IPS-20b (cell line): ENCODE data around the gene CLEC2L.

ENCODE experiments used
- H3K27ac ChIP-seq: one replicate; pipeline ENCODE4 v1.5.1; 2013; ENCODE audit warnings: low read length
- H3K27me3 ChIP-seq: 2 replicates; pipeline ENCODE4 v1.6.1; 2013; ENCODE audit warnings: mild to moderate bottlenecking, low read length, inconsistent platforms; ENCODE audit not compliant: insufficient read depth
- H3K36me3 ChIP-seq: 2 replicates; pipeline ENCODE4 v1.6.1; 2013; ENCODE audit warnings: low read depth, mild to moderate bottlenecking, inconsistent platforms, low read length, moderate library complexity; ENCODE audit not compliant: insufficient read depth
- H3K4me1 ChIP-seq: 2 replicates; pipeline ENCODE4 v1.6.1; 2013; ENCODE audit warnings: mild to moderate bottlenecking, control low read depth, inconsistent platforms, low read length, moderate library complexity; ENCODE audit not compliant: insufficient read depth
- H3K4me3 ChIP-seq: 2 replicates; pipeline ENCODE4 v1.5.1; 2013; ENCODE audit warnings: mild to moderate bottlenecking, low read length, inconsistent platforms
- H3K9ac ChIP-seq: 2 replicates; pipeline ENCODE4 v1.6.1; 2013; ENCODE audit warnings: low read depth, mild to moderate bottlenecking, inconsistent platforms, low read length, moderate library complexity
- H3K9me3 ChIP-seq: 2 replicates; pipeline ENCODE4 v1.6.1; 2013; ENCODE audit warnings: mild to moderate bottlenecking, low read depth, low read length, inconsistent platforms; ENCODE audit not compliant: insufficient read depth

CLEC2L gene

DNA sequence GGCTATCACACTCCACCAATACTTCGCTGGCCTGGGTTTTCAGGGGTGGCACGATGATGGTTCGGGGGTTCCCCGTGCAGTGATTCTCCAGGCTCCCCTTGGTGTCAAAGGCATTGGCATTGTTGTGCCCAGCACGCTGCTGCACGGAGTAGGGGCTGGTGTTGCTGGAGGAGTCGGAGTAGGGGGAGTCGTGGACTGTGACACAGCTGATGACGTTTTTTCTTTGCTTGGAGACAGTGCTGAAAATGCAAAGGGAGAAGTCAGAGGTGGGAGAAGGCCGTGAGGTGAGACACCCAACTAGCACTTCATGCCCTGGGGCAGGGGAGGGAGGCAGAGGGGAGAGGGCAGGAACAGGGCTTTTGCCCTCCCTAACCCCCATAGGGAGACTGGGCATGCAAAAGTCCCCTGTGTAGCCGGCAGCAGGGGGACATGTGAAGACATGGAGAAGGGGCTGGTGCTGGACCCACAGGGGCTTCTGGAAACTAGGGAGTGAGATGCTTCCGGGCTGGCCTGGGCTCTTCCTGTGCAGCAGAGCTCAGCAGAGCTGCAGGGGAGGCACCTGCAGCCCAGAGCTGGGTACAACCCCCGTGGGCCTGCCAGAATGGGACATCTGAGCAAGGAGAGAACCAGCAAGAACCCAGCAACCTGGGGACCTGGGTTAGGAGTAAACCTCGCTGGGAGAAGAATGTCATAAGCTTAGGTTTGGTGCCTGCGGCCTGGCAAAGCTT, 60.5 kb downstream of the CLEC2L start:
- H3K36me3 ChIP-seq = peaks cover 17% of the 10 kb centered on the region; the same call in 1 of the 2 replicates
- H3K9ac ChIP-seq = no peak overlapping the region
- no peaks in the 10 kb centered on the region for H3K4me1 ChIP-seq
- H3K9me3 ChIP-seq = no peaks in the 10 kb centered on the region
- no peaks in the 10 kb centered on the region for H3K27me3 ChIP-seq
- H3K27ac ChIP-seq = no peak overlapping the region
- no peak overlapping the region for H3K4me3 ChIP-seq

DNA sequence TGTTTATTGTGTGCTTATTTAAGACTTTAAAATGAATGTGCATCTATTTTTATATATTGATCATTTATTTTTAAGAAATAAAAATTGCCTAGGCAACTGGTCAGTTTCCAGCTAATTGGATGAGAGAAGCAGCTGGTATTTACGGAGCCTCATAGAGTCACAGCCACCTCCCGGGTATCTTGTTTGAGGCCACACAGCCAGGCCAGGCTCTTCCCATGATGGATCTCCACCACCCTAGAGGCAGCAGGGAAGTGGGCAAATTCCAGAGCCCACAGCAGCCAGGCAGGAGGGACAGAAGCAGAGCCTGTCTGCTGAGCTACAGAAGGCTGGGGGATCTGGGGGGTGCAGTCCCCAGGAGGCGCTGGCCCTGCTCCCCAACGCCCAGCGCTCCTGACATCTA, 61.6 kb downstream of the CLEC2L start:
- Histone ChIP-seq H3K4me1 (no peaks in the 10 kb centered on the region), H3K9ac (no peak overlapping the region)

GRCh38 chr7:139586286-139586685, 62.8 kb downstream of the CLEC2L start:
- H3K27me3 ChIP-seq = no peaks in the 10 kb centered on the region
- H3K27ac ChIP-seq = no peak overlapping the region
- no peak overlapping the region for H3K9ac ChIP-seq
- H3K4me3 ChIP-seq = no peak overlapping the region
- H3K9me3 ChIP-seq = no peaks in the 10 kb centered on the region
- peaks cover 17% of the 10 kb centered on the region; the same call in 1 of the 2 replicates for H3K36me3 ChIP-seq
- H3K4me1 ChIP-seq = no peaks in the 10 kb centered on the region

More for the DNA sequence above, 61.6 kb downstream of the CLEC2L start:
- Histone ChIP-seq H3K4me3 (no peak overlapping the region), H3K27me3 (no peaks in the 10 kb centered on the region), H3K9me3 (no peaks in the 10 kb centered on the region), H3K27ac (no peak overlapping the region), H3K36me3 (peaks cover 17% of the 10 kb centered on the region; the same call in 1 of the 2 replicates)

DNA sequence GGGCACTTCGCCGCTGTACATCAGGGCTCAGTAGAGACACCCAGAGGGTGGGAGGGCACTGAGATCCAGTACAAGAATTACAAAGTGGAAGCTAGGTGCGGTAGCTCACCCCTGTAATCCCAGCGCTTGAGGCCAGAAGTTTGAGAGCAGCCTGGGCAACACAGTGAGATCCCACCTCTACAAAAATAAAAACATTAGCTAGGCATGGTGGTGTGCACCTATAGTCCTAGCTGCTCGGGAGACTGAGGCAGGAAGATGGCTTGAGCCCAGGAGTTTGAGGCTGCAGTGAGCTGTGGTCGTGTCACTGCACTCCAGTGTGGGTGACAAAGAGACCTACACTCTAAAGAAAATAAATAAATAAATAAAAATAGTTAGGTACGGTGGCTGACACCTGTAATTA, 64.0 kb downstream of the CLEC2L start:
- no peaks in the 10 kb centered on the region for H3K9me3 ChIP-seq
- no peak overlapping the region for H3K27ac ChIP-seq
- H3K27me3 ChIP-seq = no peaks in the 10 kb centered on the region
- 0 out of 2 replicates have a peak, but pooled peaks cover 6% of the 10 kb centered on the region for H3K36me3 ChIP-seq
- H3K4me1 ChIP-seq = no peaks in the 10 kb centered on the region
- no peak overlapping the region for H3K9ac ChIP-seq
- no peak overlapping the region for H3K4me3 ChIP-seq

DNA sequence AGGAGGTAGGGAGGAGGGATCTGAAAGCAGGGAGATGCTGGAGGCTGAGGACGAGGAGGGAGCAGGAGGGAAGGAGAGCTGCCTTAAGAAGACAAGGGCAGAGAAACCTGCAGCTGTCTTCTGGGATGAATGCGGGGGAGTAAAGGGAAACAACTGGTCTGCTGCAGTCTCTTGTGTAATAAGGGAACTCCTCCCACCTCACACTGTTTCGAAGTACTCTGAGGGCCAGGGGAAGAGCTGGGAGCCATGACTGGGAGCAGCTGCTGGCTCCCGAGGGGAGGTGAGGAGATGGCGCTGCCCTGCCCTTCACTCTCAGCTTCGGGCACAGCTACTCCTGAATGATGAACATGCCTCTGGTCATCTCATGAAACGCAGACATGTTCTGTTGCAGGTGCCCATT, 65.1 kb downstream of the CLEC2L start:
- Histone ChIP-seq H3K4me1 (no peaks in the 10 kb centered on the region), H3K4me3 (no peak overlapping the region), H3K27me3 (no peaks in the 10 kb centered on the region), H3K36me3 (no peaks in the 10 kb centered on the region), H3K27ac (no peak overlapping the region), H3K9me3 (no peaks in the 10 kb centered on the region), H3K9ac (no peak overlapping the region)

- H3K4me1 ChIP-seq = no peaks in the 10 kb centered on the region
- H3K4me3 ChIP-seq = no peak overlapping the region
- no peaks in the 10 kb centered on the region for H3K27me3 ChIP-seq
- no peak overlapping the region for H3K9ac ChIP-seq
- H3K27ac ChIP-seq = no peak overlapping the region
- no peaks in the 10 kb centered on the region for H3K9me3 ChIP-seq
- H3K36me3 ChIP-seq = no peaks in the 10 kb centered on the region
These were observed 66.0 kb downstream of the CLEC2L start for GRCh38 chr7:139589474-139589873.

GRCh38 chr7:139591550-139592195, 68.2 kb downstream of the CLEC2L start:
- Histone ChIP-seq H3K4me3 (no peak overlapping the region), H3K27ac (no peak overlapping the region), H3K4me1 (no peaks in the 10 kb centered on the region), H3K9ac (no peak overlapping the region), H3K27me3 (no peaks in the 10 kb centered on the region), H3K36me3 (peaks cover 19% of the 10 kb centered on the region), H3K9me3 (no peaks in the 10 kb centered on the region)

DNA sequence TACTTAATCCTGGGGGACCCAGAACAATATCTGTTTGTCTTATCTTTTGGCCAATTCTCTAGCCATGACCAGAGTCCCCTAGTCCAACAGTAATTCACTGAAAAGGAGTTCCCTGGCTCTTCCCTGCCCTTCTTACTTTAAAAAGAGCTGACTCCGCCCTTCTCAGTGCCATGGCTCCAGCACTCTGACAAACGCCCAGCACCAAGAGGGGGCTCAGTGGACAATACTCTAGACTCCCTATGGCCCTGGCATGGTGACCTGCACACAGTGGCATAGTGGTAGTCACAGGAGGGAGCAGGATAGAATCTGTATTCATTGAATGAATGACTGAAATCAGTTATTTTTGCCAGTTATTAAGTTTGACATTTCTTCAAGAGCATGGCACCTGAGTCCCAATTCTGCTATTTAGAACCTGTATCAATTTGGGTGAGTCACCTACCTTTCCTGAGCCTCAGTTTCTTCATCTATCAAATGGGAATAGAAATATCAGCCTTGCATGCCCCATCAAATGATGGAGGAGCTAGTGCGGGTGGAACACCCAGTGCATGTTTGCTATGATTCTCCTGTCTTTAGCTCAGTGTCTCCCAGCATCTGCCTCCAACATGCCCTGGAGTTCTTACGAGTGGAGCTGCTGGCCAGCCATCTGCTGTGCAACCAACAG, 69.4 kb downstream of the CLEC2L start:
- H3K9ac ChIP-seq = no peak overlapping the region
- H3K9me3 ChIP-seq = no peaks in the 10 kb centered on the region
- H3K27me3 ChIP-seq = no peaks in the 10 kb centered on the region
- no peaks in the 10 kb centered on the region for H3K4me1 ChIP-seq
- no peak overlapping the region for H3K27ac ChIP-seq
- no peak overlapping the region for H3K4me3 ChIP-seq
- peaks cover 19% of the 10 kb centered on the region for H3K36me3 ChIP-seq

DNA sequence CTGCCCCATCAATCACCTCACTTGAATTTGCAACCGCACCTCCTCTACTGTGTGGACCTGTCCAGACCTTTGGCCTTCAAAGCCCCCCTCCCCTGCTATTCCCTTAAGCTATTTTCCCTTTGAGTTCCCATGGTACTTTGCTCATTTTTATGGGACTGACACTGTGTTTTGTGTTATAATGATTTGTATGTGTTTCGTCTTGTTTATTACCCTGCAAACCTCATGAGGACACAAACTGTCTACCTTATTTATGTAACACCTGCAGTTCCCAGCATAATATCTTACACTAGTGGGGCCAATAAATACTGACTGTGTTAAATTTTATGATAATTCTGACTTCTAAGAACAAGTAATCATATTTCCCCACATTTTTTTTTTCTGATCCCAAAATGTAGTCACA, 70.6 kb downstream of the CLEC2L start:
- H3K4me3 ChIP-seq = no peak overlapping the region
- H3K4me1 ChIP-seq = no peaks in the 10 kb centered on the region

More for the DNA sequence above, 70.6 kb downstream of the CLEC2L start:
- no peak overlapping the region for H3K27ac ChIP-seq
- no peak overlapping the region for H3K9ac ChIP-seq
- H3K9me3 ChIP-seq = no peaks in the 10 kb centered on the region
- H3K36me3 ChIP-seq = peaks cover 25% of the 10 kb centered on the region
- no peaks in the 10 kb centered on the region for H3K27me3 ChIP-seq
